Mesothelial cell of epicardium (in vitro differentiated cells): Measurements from ENCODE around the gene PIGV. TPM values are rescaled to one million over a fixed set of nuclear protein-coding genes. Genes with fewer than 3 reads are reported as not detected.
"Not testable (repeated sequence)": the region's sequence is repeated elsewhere in the genome, so short reads cannot be mapped to it uniquely, and the experiment has no call there.

ENCODE experiments used
- DNase-seq, 2 experiments: peaks; one replicate each; pipeline ENCODE4 v3.0.0; 2021; ENCODE audit warnings: low spot score in 2 of 2; ENCODE audit not compliant: unreplicated experiment in 2 of 2
- H3K27ac Mint-ChIP-seq: 2 replicates; pipeline ENCODE4 v1.8.0; 2021; ENCODE audit warnings: mixed read lengths
- H3K27me3 Mint-ChIP-seq: 2 replicates; pipeline ENCODE4 v1.8.0; 2021; ENCODE audit warnings: low read depth, mixed read lengths
- H3K36me3 Mint-ChIP-seq: 2 replicates; pipeline ENCODE4 v1.8.0; 2021; ENCODE audit warnings: mixed read lengths
- H3K4me1 Mint-ChIP-seq: 2 replicates; pipeline ENCODE4 v1.8.0; 2021; ENCODE audit warnings: mixed read lengths
- H3K4me3 Mint-ChIP-seq: 2 replicates; pipeline ENCODE4 v1.8.0; 2021; ENCODE audit warnings: mild to moderate bottlenecking, moderate library complexity, mixed read lengths
- H3K9me3 Mint-ChIP-seq: 2 replicates; pipeline ENCODE4 v1.8.0; 2021; ENCODE audit warnings: mixed read lengths
- CTCF ChIP-seq: fragments of 200-600 bp; sonication (generic); IDR thresholded peaks from one replicate; pipeline ENCODE4 v1.5.0; 2021; ENCODE audit warnings: antibody characterized with exemption; ENCODE audit not compliant: unreplicated experiment
- total RNA-seq: library from RNA; stranded (reverse); gene quantifications from 3 replicates; pipeline ENCODE4 v1.2.1, GENCODE V29; 2021

Gene PIGV
- total RNA-seq, 1 donor from 2014 or later: 13.1 TPM

GRCh38 chr1:26838474-26839338, 51.0 kb downstream of the PIGV start:
- peaks cover 37% of the 10 kb centered on the region for H3K36me3 Mint-ChIP-seq
- no peak overlapping the region for H3K4me3 Mint-ChIP-seq
- no peaks in the 10 kb centered on the region for H3K4me1 Mint-ChIP-seq
- H3K27me3 Mint-ChIP-seq: no peaks in the 10 kb centered on the region
- DNase-seq: no peak
- H3K27ac Mint-ChIP-seq: peak overlapping the region; percentile 22
- no peak for TF ChIP-seq CTCF
- no peaks in the 10 kb centered on the region for H3K9me3 Mint-ChIP-seq

- Mint-ChIP-seq H3K4me1 (no peaks in the 10 kb centered on the region), H3K4me3 (no peak overlapping the region), H3K27ac (peak overlapping the region; percentile 22), H3K36me3 (peaks cover 31% of the 10 kb centered on the region), H3K9me3 (no peaks in the 10 kb centered on the region), H3K27me3 (no peaks in the 10 kb centered on the region)
- TF ChIP-seq CTCF: no peak
- DNase-seq: no peak
Measured at GRCh38 chr1:26839339-26839722, 51.6 kb downstream of the PIGV start.

GRCh38 chr1:26839779-26840178, 52.0 kb downstream of the PIGV start:
- H3K9me3 Mint-ChIP-seq: no peaks in the 10 kb centered on the region
- DNase-seq: no peak
- no peak overlapping the region for H3K4me3 Mint-ChIP-seq
- no peaks in the 10 kb centered on the region for H3K4me1 Mint-ChIP-seq
- TF ChIP-seq CTCF: no peak
- H3K27ac Mint-ChIP-seq: no peak overlapping the region
- H3K27me3 Mint-ChIP-seq: no peaks in the 10 kb centered on the region
- peaks cover 27% of the 10 kb centered on the region for H3K36me3 Mint-ChIP-seq

- no peak for DNase-seq
- Mint-ChIP-seq H3K9me3 (no peaks in the 10 kb centered on the region), H3K36me3 (peaks cover 23% of the 10 kb centered on the region), H3K4me1 (no peaks in the 10 kb centered on the region), H3K27me3 (no peaks in the 10 kb centered on the region), H3K27ac (no peak overlapping the region), H3K4me3 (no peak overlapping the region)
- TF ChIP-seq CTCF: no peak
Measured at GRCh38 chr1:26844424-26845196, 56.9 kb downstream of the PIGV start.

GRCh38 chr1:26847826-26848225, 60.1 kb downstream of the PIGV start:
- not testable (repeated sequence) for H3K9me3 Mint-ChIP-seq, H3K27me3 Mint-ChIP-seq, H3K4me1 Mint-ChIP-seq, H3K27ac Mint-ChIP-seq, H3K4me3 Mint-ChIP-seq, DNase-seq
- H3K36me3 Mint-ChIP-seq: peaks cover 39% of the 10 kb centered on the region

Other genes with a start within 250 kb of the PIGV start
- gene ARID1A, start 91.9 kb upstream of the PIGV start, total RNA-seq: 144 to 160 TPM (median 149 TPM) in 3 replicates
- 25.8 to 28.8 TPM (median 28.4 TPM) in 3 replicates for gene ZDHHC18, start 38.7 kb downstream of the PIGV start, total RNA-seq
- gene SFN, start 75.2 kb downstream of the PIGV start, total RNA-seq: 2.7 to 4.4 TPM (median 3.8 TPM) in 3 replicates
- gene GPN2, start 102.3 kb downstream of the PIGV start, total RNA-seq: 31.1 to 33.4 TPM (median 32.3 TPM) in 3 replicates
- 19.5 to 23.5 TPM (median 19.8 TPM) in 3 replicates for gene GPATCH3, start 112.5 kb downstream of the PIGV start, total RNA-seq
- not detected in 3 replicates for gene NR0B2, start 126.0 kb downstream of the PIGV start, total RNA-seq
- 50.8 to 55.3 TPM (median 54.4 TPM) in 3 replicates for gene NUDC, start 133.8 kb downstream of the PIGV start, total RNA-seq
- gene KDF1, start 172.5 kb downstream of the PIGV start, total RNA-seq: 11.9 to 12.9 TPM (median 12.7 TPM) in 3 replicates
- 27.9 to 29.3 TPM (median 28.7 TPM) in 3 replicates for gene TRNP1, start 205.7 kb downstream of the PIGV start, total RNA-seq
- 3.3 to 4.3 TPM (median 3.4 TPM) in 3 replicates for gene TENT5B, start 224.9 kb downstream of the PIGV start, total RNA-seq